Cardiac fibroblast (primary cell): ENCODE measurements around the gene HRG.
"Not testable (repeated sequence)": the region's sequence is repeated elsewhere in the genome, so short reads cannot be mapped to it uniquely, and the experiment has no call there.

Source experiments
- DNase-seq, 2 donors: peaks; one replicate each; pipeline versions ENCODE4 v3.0.0 to v3.0.0-alpha.2; 2010; ENCODE audit warnings: low read depth in 2 of 2
- H3K4me3 ChIP-seq, 2 donors: replicated peaks in 1 of 2; 1 replicate in 1 of 2; 2 replicates in 1 of 2; pipeline ENCODE4 v1.5.1; 2011; ENCODE audit warnings: low read depth in 2 of 2, low read length in 2 of 2, mild to moderate bottlenecking in 2 of 2, moderate library complexity in 1 of 2
- CTCF ChIP-seq: IDR thresholded peaks from one replicate; pipeline ENCODE4 v1.5.1; 2011; ENCODE audit warnings: low read depth, mild to moderate bottlenecking, low read length, inconsistent platforms

Gene HRG

GRCh38 chr3:186700267-186700666, 34.5 kb downstream of the HRG start:
- peak; percentile 3 to 35 for DNase-seq
- TF ChIP-seq CTCF = no peak
- H3K4me3 ChIP-seq = no peak overlapping the region

- not testable (repeated sequence) for DNase-seq, H3K4me3 ChIP-seq
Observed at GRCh38 chr3:186702451-186702850, 36.6 kb downstream of the HRG start.

GRCh38 chr3:186705882-186706780, 40.3 kb downstream of the HRG start:
- H3K4me3 ChIP-seq = no peak overlapping the region
- DNase-seq = no peak
- no peak for TF ChIP-seq CTCF

- DNase-seq = peak in 1 of 2 donors; percentile 7
- no peak overlapping the region for H3K4me3 ChIP-seq
- no peak for TF ChIP-seq CTCF
Observed at GRCh38 chr3:186708983-186709679, 43.3 kb downstream of the HRG start.

GRCh38 chr3:186710694-186711093, 44.9 kb downstream of the HRG start:
- DNase-seq, H3K4me3 ChIP-seq: not testable (repeated sequence)

GRCh38 chr3:186713499-186713898, 47.7 kb downstream of the HRG start:
- no peak overlapping the region for H3K4me3 ChIP-seq
- no peak for TF ChIP-seq CTCF
- no peak for DNase-seq

GRCh38 chr3:186717039-186717457, 51.2 kb downstream of the HRG start, which contains the start of gene KNG1:
Gene KNG1 (plus strand): TSS chr3:186717359. CDS start chr3:186717543, 184 bp downstream.
- no peak for TF ChIP-seq CTCF
- no peak within 1 kb of the TSS for H3K4me3 ChIP-seq
- DNase-seq = no peak
